Loucy (cell line): ENCODE data around the gene MRGPRX1.

Experiments used
- H2AFZ ChIP-seq: fragments of 200-600 bp; sonication (generic); 2 replicates; pipeline ENCODE4 v1.6.0; 2016; ENCODE audit warnings: antibody characterized with exemption, mild to moderate bottlenecking, low read length, moderate library complexity
- H3F3A ChIP-seq: fragments of 200-600 bp; 2 replicates; pipeline ENCODE4 v1.6.0; 2016; ENCODE audit warnings: antibody characterized with exemption, low read depth, mild to moderate bottlenecking
- H3K27me3 ChIP-seq: fragments of 200-600 bp; sonication (generic); 2 replicates; pipeline ENCODE4 v1.6.1; 2014; ENCODE audit warnings: low read length, mild to moderate bottlenecking; ENCODE audit not compliant: insufficient read depth, poor library complexity, severe bottlenecking
- H3K36me3 ChIP-seq: fragments of 200-600 bp; sonication (generic); 2 replicates; pipeline ENCODE4 v1.6.1; 2016; ENCODE audit warnings: low read length; ENCODE audit not compliant: insufficient read depth
- H3K4me1 ChIP-seq: fragments of 200-600 bp; sonication (generic); 2 replicates; pipeline ENCODE4 v1.5.1; 2014; ENCODE audit warnings: low read length, mild to moderate bottlenecking; ENCODE audit not compliant: insufficient read depth, poor library complexity, severe bottlenecking
- H3K4me2 ChIP-seq: fragments of 200-600 bp; sonication (generic); 2 replicates; pipeline ENCODE4 v1.6.0; 2014; ENCODE audit warnings: antibody characterized with exemption, low read length, low read depth, mild to moderate bottlenecking; ENCODE audit not compliant: poor library complexity, severe bottlenecking
- H3K4me3 ChIP-seq: fragments of 200-600 bp; sonication (generic); 2 replicates; pipeline ENCODE4 v1.5.1; 2014; ENCODE audit warnings: low read length, mild to moderate bottlenecking, mixed read lengths; ENCODE audit not compliant: poor library complexity, severe bottlenecking
- H3K79me2 ChIP-seq: fragments of 200-600 bp; sonication (generic); 2 replicates; pipeline ENCODE4 v1.6.1; 2014; ENCODE audit warnings: low read length; ENCODE audit not compliant: insufficient read depth
- H3K9ac ChIP-seq: fragments of 200-600 bp; sonication (generic); 2 replicates; pipeline ENCODE4 v1.6.0; 2014; ENCODE audit warnings: mild to moderate bottlenecking, low read depth, low read length, moderate library complexity; ENCODE audit not compliant: poor library complexity, severe bottlenecking
- H3K9me2 ChIP-seq: fragments of 200-600 bp; sonication (generic); replicated peaks from 2 replicates; pipeline ENCODE4 v1.6.1; 2016; ENCODE audit warnings: low read depth, low read length, mixed read lengths
- H3K9me3 ChIP-seq: fragments of 200-600 bp; sonication (generic); 2 replicates; pipeline ENCODE4 v1.6.1; 2014; ENCODE audit warnings: mild to moderate bottlenecking, antibody characterized with exemption, low read length, low read depth; ENCODE audit not compliant: insufficient read depth
- H4K20me1 ChIP-seq: fragments of 200-600 bp; sonication (generic); 2 replicates; pipeline ENCODE4 v1.6.0; 2014; ENCODE audit warnings: antibody characterized with exemption, low read length, mild to moderate bottlenecking; ENCODE audit not compliant: insufficient read depth, poor library complexity, severe bottlenecking
- EZH2phosphoT487 ChIP-seq: fragments of 200-600 bp; IDR thresholded peaks from 2 replicates; pipeline ENCODE4 v1.6.1; 2018; ENCODE audit warnings: antibody characterized with exemption, mild to moderate bottlenecking, moderate library complexity, borderline replicate concordance
- TF ChIP-seq, protein P1 (sequence below): fragments of 200-600 bp; sonication (generic); conservative IDR thresholded peaks from 2 replicates; pipeline ENCODE4 v1.5.1; 2014; ENCODE audit warnings: mild to moderate bottlenecking, antibody characterized with exemption, low read length

The MRGPRX1 gene

GRCh38 chr11:18981897-18982296 lies 42.7 kb upstream of the MRGPRX1 start:
- no peak overlapping the region for H3K4me3 ChIP-seq
- no peaks in the 10 kb centered on the region for H4K20me1 ChIP-seq
- peaks cover 3% of the 10 kb centered on the region for H3K4me1 ChIP-seq
- no peak overlapping the region for H3K4me2 ChIP-seq
- no peaks in the 10 kb centered on the region for H3K9me3 ChIP-seq
- H3K9ac ChIP-seq, result no peak overlapping the region
- no peak overlapping the region for H2AFZ ChIP-seq
- H3K36me3 ChIP-seq, result no peaks in the 10 kb centered on the region
- no peak for TF ChIP-seq EZH2phosphoT487
- no peaks in the 10 kb centered on the region for H3K79me2 ChIP-seq
- no peaks in the 10 kb centered on the region for H3F3A ChIP-seq
- no peaks in the 10 kb centered on the region for H3K9me2 ChIP-seq
- no peaks in the 10 kb centered on the region for H3K27me3 ChIP-seq

DNA sequence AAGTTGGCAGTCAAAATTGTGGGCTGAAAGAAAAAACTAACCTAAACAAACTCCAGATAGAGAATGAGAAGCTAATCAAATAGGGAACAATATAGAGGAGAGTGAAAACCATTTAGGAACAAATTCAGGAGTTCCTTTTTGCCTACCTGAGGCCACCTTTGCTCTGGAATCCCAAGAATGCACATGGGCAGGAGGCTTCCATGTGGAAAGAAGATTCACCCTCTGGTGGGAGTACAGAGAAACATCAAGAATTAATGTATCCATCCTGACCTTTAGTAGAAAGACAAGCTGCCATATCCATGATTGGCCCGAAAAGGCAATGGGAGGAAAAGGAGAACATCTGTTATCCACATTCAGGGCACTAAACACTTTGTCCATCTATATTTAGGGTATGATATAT lies 35.0 kb upstream of the MRGPRX1 start:
- Histone ChIP-seq H3K4me1 (no peaks in the 10 kb centered on the region), H3K27me3 (no peaks in the 10 kb centered on the region), H3K9me2 (no peaks in the 10 kb centered on the region), H2AFZ (no peak overlapping the region), H4K20me1 (no peaks in the 10 kb centered on the region), H3K9me3 (no peaks in the 10 kb centered on the region), H3K9ac (no peak overlapping the region), H3F3A (no peaks in the 10 kb centered on the region), H3K4me3 (no peak overlapping the region), H3K79me2 (no peaks in the 10 kb centered on the region), H3K4me2 (no peak overlapping the region), H3K36me3 (no peaks in the 10 kb centered on the region)
- no peak for TF ChIP-seq EZH2phosphoT487
- TF ChIP-seq, protein P1, sequence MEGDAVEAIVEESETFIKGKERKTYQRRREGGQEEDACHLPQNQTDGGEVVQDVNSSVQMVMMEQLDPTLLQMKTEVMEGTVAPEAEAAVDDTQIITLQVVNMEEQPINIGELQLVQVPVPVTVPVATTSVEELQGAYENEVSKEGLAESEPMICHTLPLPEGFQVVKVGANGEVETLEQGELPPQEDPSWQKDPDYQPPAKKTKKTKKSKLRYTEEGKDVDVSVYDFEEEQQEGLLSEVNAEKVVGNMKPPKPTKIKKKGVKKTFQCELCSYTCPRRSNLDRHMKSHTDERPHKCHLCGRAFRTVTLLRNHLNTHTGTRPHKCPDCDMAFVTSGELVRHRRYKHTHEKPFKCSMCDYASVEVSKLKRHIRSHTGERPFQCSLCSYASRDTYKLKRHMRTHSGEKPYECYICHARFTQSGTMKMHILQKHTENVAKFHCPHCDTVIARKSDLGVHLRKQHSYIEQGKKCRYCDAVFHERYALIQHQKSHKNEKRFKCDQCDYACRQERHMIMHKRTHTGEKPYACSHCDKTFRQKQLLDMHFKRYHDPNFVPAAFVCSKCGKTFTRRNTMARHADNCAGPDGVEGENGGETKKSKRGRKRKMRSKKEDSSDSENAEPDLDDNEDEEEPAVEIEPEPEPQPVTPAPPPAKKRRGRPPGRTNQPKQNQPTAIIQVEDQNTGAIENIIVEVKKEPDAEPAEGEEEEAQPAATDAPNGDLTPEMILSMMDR, result no peak

DNA sequence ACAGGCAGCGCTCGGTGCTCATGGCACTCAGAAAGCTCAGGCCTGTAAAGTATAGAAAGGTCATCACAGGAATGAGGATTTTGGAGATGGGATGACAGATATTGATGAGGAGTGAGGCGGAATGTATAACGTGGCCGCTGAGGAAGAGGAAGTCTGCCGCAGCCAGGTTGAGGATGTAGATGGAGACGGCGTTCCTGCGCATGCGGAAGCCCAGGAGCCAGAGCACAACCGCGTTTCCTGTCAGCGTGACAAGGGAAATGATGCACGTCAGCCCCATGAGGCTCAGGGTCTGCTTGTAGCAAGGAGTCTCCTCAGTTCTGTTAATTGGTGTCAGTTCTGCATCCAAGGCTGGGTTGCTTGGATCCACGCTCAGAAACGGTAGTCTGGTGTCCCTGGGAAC lies 33.1 kb upstream of the MRGPRX1 start:
- no peak overlapping the region for H2AFZ ChIP-seq
- no peak overlapping the region for H3K4me2 ChIP-seq
- no peaks in the 10 kb centered on the region for H3K27me3 ChIP-seq
- no peaks in the 10 kb centered on the region for H3K36me3 ChIP-seq
- H3K9me3 ChIP-seq, result no peaks in the 10 kb centered on the region
- TF ChIP-seq EZH2phosphoT487, result no peak
- TF ChIP-seq, protein P1, result no peak
- H3K9me2 ChIP-seq, result no peaks in the 10 kb centered on the region
- H3K9ac ChIP-seq, result no peak overlapping the region
- H3F3A ChIP-seq, result no peaks in the 10 kb centered on the region
- H3K4me3 ChIP-seq, result no peak overlapping the region
- H3K79me2 ChIP-seq, result no peaks in the 10 kb centered on the region
- H3K4me1 ChIP-seq, result no peaks in the 10 kb centered on the region
- H4K20me1 ChIP-seq, result no peaks in the 10 kb centered on the region

DNA sequence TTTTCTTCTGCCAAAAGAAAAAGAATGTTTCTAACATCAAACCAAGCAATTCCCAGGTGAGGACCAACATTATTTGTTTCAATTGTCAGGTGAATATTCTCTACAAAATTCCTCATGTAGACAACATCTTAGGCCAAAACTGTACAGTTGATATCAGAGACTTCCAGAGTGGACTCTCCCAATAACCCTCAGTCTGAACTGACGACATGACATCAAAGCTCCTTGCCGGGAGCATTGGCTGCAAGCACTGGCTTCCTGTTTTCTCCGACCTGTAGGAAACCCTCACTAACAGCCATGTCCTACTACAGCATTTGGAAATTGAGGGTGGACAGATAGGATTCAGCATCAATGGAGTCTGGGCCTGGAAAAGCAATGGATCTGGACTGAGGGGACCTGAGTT lies 30.5 kb upstream of the MRGPRX1 start:
- TF ChIP-seq, protein P1, result no peak
- no peak for TF ChIP-seq EZH2phosphoT487

More for the DNA sequence above, 30.5 kb upstream of the MRGPRX1 start:
- no peak overlapping the region for H3K4me3 ChIP-seq
- no peaks in the 10 kb centered on the region for H3K9me3 ChIP-seq
- no peaks in the 10 kb centered on the region for H3F3A ChIP-seq
- H2AFZ ChIP-seq, result no peak overlapping the region
- H4K20me1 ChIP-seq, result no peaks in the 10 kb centered on the region
- no peaks in the 10 kb centered on the region for H3K36me3 ChIP-seq
- no peaks in the 10 kb centered on the region for H3K79me2 ChIP-seq
- no peak overlapping the region for H3K4me2 ChIP-seq
- no peaks in the 10 kb centered on the region for H3K4me1 ChIP-seq
- H3K9me2 ChIP-seq, result no peaks in the 10 kb centered on the region
- no peaks in the 10 kb centered on the region for H3K27me3 ChIP-seq
- no peak overlapping the region for H3K9ac ChIP-seq
